Measurements from ENCODE around the gene RIN3.

- TF ChIP-seq CTCF (conservative IDR thresholded peaks at IDR 0.05 in 1 of 2, IDR thresholded peaks at IDR 0.05 in 1 of 2; ENCODE audit: extremely low read depth in 1 of 2, insufficient read depth in 1 of 2, low read depth in 1 of 2, low read length in 2 of 2) (no peak), EZH2 (IDR thresholded peaks at IDR 0.05; ENCODE audit: borderline replicate concordance, low read length) (no peak)
Observed at GRCh38 chr14:92514844-92515514, 1.4 kb downstream of the RIN3 start.
